ENCODE data around the gene ZNF530.

The ZNF530 gene

GRCh38 chr19:57599761-57600383, at the start of gene ZNF530:
Gene ZNF530, plus strand, starts transcription at chr19:57599885. Its CDS starts 4,461 bp downstream, at chr19:57604346.
- DNase-seq = peak; percentile 92 to 96

- no peak for DNase-seq
Observed at GRCh38 chr19:57552432-57552831, 47.3 kb upstream of the ZNF530 start.

- DNase-seq = no peak
Observed at GRCh38 chr19:57557659-57558058, 42.0 kb upstream of the ZNF530 start.

GRCh38 chr19:57558525-57558924, 41.2 kb upstream of the ZNF530 start:
- DNase-seq = no peak

GRCh38 chr19:57559008-57559403, 40.7 kb upstream of the ZNF530 start:
- DNase-seq = no peak

GRCh38 chr19:57559404-57560025, 40.2 kb upstream of the ZNF530 start, which contains the start of gene ZNF550:
Gene ZNF550, minus strand, starts transcription at chr19:57559863. Its CDS starts 181 bp downstream, at chr19:57559682.
- peak; percentile 44 to 81 for DNase-seq

- no peak for DNase-seq
Observed at GRCh38 chr19:57560049-57560491, 39.6 kb upstream of the ZNF530 start.

- DNase-seq = no peak
Observed at GRCh38 chr19:57563547-57563946, 36.1 kb upstream of the ZNF530 start.

GRCh38 chr19:57566396-57567265, 33.1 kb upstream of the ZNF530 start:
- DNase-seq = no peak

- no peak for DNase-seq
Observed at GRCh38 chr19:57570707-57571106, 29.0 kb upstream of the ZNF530 start.

GRCh38 chr19:57572415-57572947, 27.2 kb upstream of the ZNF530 start:
- no peak for DNase-seq

GRCh38 chr19:57576661-57577060, 23.0 kb upstream of the ZNF530 start:
- no peak for DNase-seq

- DNase-seq = peak; percentile 96 to 99
Observed at GRCh38 chr19:57578487-57579205, 21.0 kb upstream of the ZNF530 start, which contains the start of gene ZNF416. Gene ZNF416, minus strand, starts transcription at chr19:57578911. Its CDS starts 207 bp downstream, at chr19:57578704.

- no peak for DNase-seq
Observed at GRCh38 chr19:57583104-57583520, 16.6 kb upstream of the ZNF530 start.

GRCh38 chr19:57583521-57584416, 15.9 kb upstream of the ZNF530 start, which contains the start of gene ZIK1:
Gene ZIK1, plus strand, starts transcription at chr19:57584145. Its CDS starts 212 bp downstream, at chr19:57584357.
- peak in 1 of 2 experiments; percentile 80 for DNase-seq

- DNase-seq = no peak
Observed at GRCh38 chr19:57587529-57587928, 12.2 kb upstream of the ZNF530 start.

GRCh38 chr19:57599377-57599760, 316 bp upstream of the ZNF530 start:
- no peak for DNase-seq

- no peak for DNase-seq
Observed at GRCh38 chr19:57606931-57607330, 7.2 kb downstream of the ZNF530 start.

GRCh38 chr19:57611113-57611512, 11.4 kb downstream of the ZNF530 start:
- no peak for DNase-seq

GRCh38 chr19:57613941-57614743, 14.5 kb downstream of the ZNF530 start, which contains the start of gene ZNF134:
Gene ZNF134, plus strand, starts transcription at chr19:57614242. Its CDS starts 5,227 bp downstream, at chr19:57619469.
- DNase-seq = peak; percentile 77 to 95

All from NCI-H446 (cell line).